PC-9 (cell line): ENCODE results near the gene KLHL36. TPM values are rescaled to one million over a fixed set of nuclear protein-coding genes. Genes with fewer than 3 reads are reported as not detected.

Source experiments
- Bru-seq: library from RNA; stranded (reverse); fragments of 400-500 nt; gene quantifications from one replicate; lab custom pipeline; 2021; lab: Mats Ljungman, UMichigan
- BruChase-seq, 2 experiments: library from RNA; stranded (reverse); fragments of 400-500 nt; gene quantifications; one replicate each; lab custom pipeline; 2021; lab: Mats Ljungman, UMichigan
- BruUV-seq: library from RNA; stranded (reverse); fragments of 400-500 nt; replicated peaks from 2 replicates; lab custom pipeline; 2021; lab: Mats Ljungman, UMichigan
- CTCF ChIA-PET: fragments of 300-600 bp; sonication (Branson Sonifier 250); formaldehyde crosslinking; loops from one replicate; lab custom pipeline; 2022; ENCODE audit warnings: antibody characterized with exemption; lab: Charles Lee
- POLR2A ChIA-PET: fragments of 300-600 bp; sonication (Branson Sonifier 250); formaldehyde crosslinking; loops from one replicate; lab custom pipeline; 2022; ENCODE audit warnings: antibody characterized with exemption; ENCODE audit not compliant: unreplicated experiment; lab: Charles Lee
- DNase-seq, 2 experiments: peaks; one replicate each; pipeline versions ENCODE4 v3.0.0 to v3.0.0-alpha.2; 2015 to 2022; ENCODE audit warnings: mixed read lengths in 1 of 2
- H2AFZ ChIP-seq: fragments of 200-600 bp; sonication (generic); 2 replicates; pipeline ENCODE4 v1.8.1; 2017; ENCODE audit warnings: antibody characterized with exemption
- H3F3A ChIP-seq: fragments of 200-600 bp; sonication (generic); 2 replicates; pipeline ENCODE4 v1.8.1; 2017; ENCODE audit warnings: antibody characterized with exemption, mild to moderate bottlenecking, low read depth; ENCODE audit not compliant: insufficient read depth
- H3K27ac ChIP-seq: fragments of 200-600 bp; sonication (generic); 2 replicates; pipeline ENCODE4 v1.6.1; 2016; ENCODE audit warnings: mixed run types
- H3K27me3 ChIP-seq: fragments of 200-600 bp; sonication (generic); 2 replicates; pipeline ENCODE4 v1.6.1; 2016; ENCODE audit warnings: low read depth, mixed run types; ENCODE audit not compliant: insufficient read depth
- H3K36me3 ChIP-seq: fragments of 200-600 bp; sonication (generic); 2 replicates; pipeline ENCODE4 v1.6.1; 2016; ENCODE audit warnings: low read depth, mixed run types
- H3K4me1 ChIP-seq: fragments of 200-600 bp; sonication (generic); replicated peaks from 2 replicates; pipeline ENCODE4 v1.6.1; 2016; ENCODE audit warnings: mixed run types; ENCODE audit not compliant: insufficient read depth
- H3K4me2 ChIP-seq: fragments of 200-600 bp; sonication (generic); 2 replicates; pipeline ENCODE4 v1.6.1; 2017; ENCODE audit warnings: mixed run types
- H3K4me3 ChIP-seq: fragments of 200-600 bp; sonication (generic); 2 replicates; pipeline ENCODE4 v1.6.1; 2016; ENCODE audit warnings: mixed run types
- H3K79me2 ChIP-seq: fragments of 200-600 bp; sonication (generic); 2 replicates; pipeline ENCODE4 v1.6.1; 2017; ENCODE audit warnings: low read depth, mixed run types
- H3K9me2 ChIP-seq: fragments of 200-600 bp; sonication (generic); 2 replicates; pipeline ENCODE4 v1.8.1; 2017; ENCODE audit warnings: mild to moderate bottlenecking; ENCODE audit not compliant: insufficient read depth
- H3K9me3 ChIP-seq: fragments of 200-600 bp; sonication (generic); 2 replicates; pipeline ENCODE4 v1.8.1; 2016; ENCODE audit warnings: low read depth; ENCODE audit not compliant: insufficient read depth
- H4K20me1 ChIP-seq: fragments of 200-600 bp; sonication (generic); 2 replicates; pipeline ENCODE4 v1.8.1; 2017; ENCODE audit not compliant: insufficient read depth
- CTCF ChIP-seq: fragments of 200-600 bp; sonication (generic); conservative IDR thresholded peaks from 2 replicates; pipeline ENCODE4 v1.6.1; 2017; ENCODE audit warnings: mixed run types, antibody characterized with exemption, mild to moderate bottlenecking, moderate library complexity
- EZH2 ChIP-seq: fragments of 200-600 bp; sonication (generic); IDR thresholded peaks from 2 replicates; pipeline ENCODE4 v1.8.0; 2017; ENCODE audit warnings: antibody characterized with exemption, low read depth
- intact Hi-C: fragments of 100-400 bp; cut with micrococcal nuclease; formaldehyde crosslinking; loops from one replicate; pipeline ENCODE4 v1.10.0; 2022; ENCODE audit not compliant: unreplicated experiment
- long read RNA-seq: library from polyadenylated mRNA; stranded (forward); transcript quantifications from one replicate; pipeline ENCODE4 v2.0.0, GENCODE V29; 2022
- total RNA-seq: library from RNA; stranded (reverse); gene quantifications from 2 replicates; pipeline ENCODE4 v1.2.3, GENCODE V29; 2021

Gene KLHL36
- total RNA-seq = 73.8 and 81.9 TPM in 2 replicates
- percentile 70 among the genes with signal in this experiment for Bru-seq, nascent RNA
- percentile 76 among the genes with signal in this experiment for BruChase-seq, experiment 1, labeled RNA remaining after a 2-hour chase
- BruChase-seq, experiment 2, labeled RNA remaining after a 6-hour chase = percentile 79 among the genes with signal in this experiment
- long read RNA-seq, full-length matches to known transcripts = 21 of 70 reads
- long read RNA-seq, partial matches to known transcripts = 29 of 70 reads
- long read RNA-seq, other reads (novel, unspliced or antisense) = 20 of 70 reads

GRCh38 chr16:84647828-84648594 is at the start of gene KLHL36:
Gene KLHL36 (plus strand): TSS chr16:84648511. CDS start chr16:84650868, 2,357 bp downstream.
- peaks cover 32% of the 10 kb centered on the region for H3K79me2 ChIP-seq
- BruUV-seq = no TSS peak

GRCh38 chr16:84599521-84600202 is 48.6 kb upstream of the KLHL36 start:
- H3K4me3 ChIP-seq = no peak overlapping the region
- H3K79me2 ChIP-seq = peaks cover 91% of the 10 kb centered on the region
- no TSS peak for BruUV-seq
- ChIA-PET POLR2A (interaction anchor here (0.5 to 0.6 kb wide), 2 partner anchors 84 to 86 kb away, joined by 3 to 9 read pairs; no protein-coding TSS in a partner anchor), CTCF (no interaction called here)
- peaks cover 20% of the 10 kb centered on the region; the same call in 1 of the 2 replicates for H3F3A ChIP-seq
- H4K20me1 ChIP-seq = peaks cover 88% of the 10 kb centered on the region
- intact Hi-C loops = loop anchor here (5.0 kb wide), 1 partner anchor 67 kb away; no protein-coding TSS in a partner anchor
- H3K27me3 ChIP-seq = no peaks in the 10 kb centered on the region
- DNase-seq = no peak
- H3K36me3 ChIP-seq = peaks cover 12% of the 10 kb centered on the region; the same call in 1 of the 2 replicates
- peaks cover 16% of the 10 kb centered on the region; the same call in 1 of the 2 replicates for H3K4me1 ChIP-seq
- H3K9me2 ChIP-seq = no peaks in the 10 kb centered on the region
- no peak for TF ChIP-seq EZH2
- no peak for TF ChIP-seq CTCF
- no peak overlapping the region for H3K4me2 ChIP-seq
- no peaks in the 10 kb centered on the region for H3K9me3 ChIP-seq
- no peak overlapping the region for H2AFZ ChIP-seq
- H3K27ac ChIP-seq = no peak overlapping the region; the same call in 1 of the 2 replicates

More at GRCh38 chr16:84647828-84648594, at the start of gene KLHL36:
- Histone ChIP-seq H3K36me3 (no peaks in the 10 kb centered on the region), H2AFZ (peak within 1 kb of the TSS; percentile 87), H3K4me1 (peaks cover 18% of the 10 kb centered on the region), H3K4me2 (peak within 1 kb of the TSS; percentile 98), H3K4me3 (peak within 1 kb of the TSS; percentile 98), H3K27me3 (no peaks in the 10 kb centered on the region), H4K20me1 (peaks cover 8% of the 10 kb centered on the region; the same call in 1 of the 2 replicates), H3F3A (0 out of 2 replicates have a peak, but pooled peaks cover 8% of the 10 kb centered on the region), H3K9me2 (no peaks in the 10 kb centered on the region), H3K9me3 (no peaks in the 10 kb centered on the region), H3K27ac (no peak within 1 kb of the TSS)
- DNase-seq = peak in 1 of 2 experiments; percentile 57
- intact Hi-C loops = no loop called here
- TF ChIP-seq CTCF (no peak), EZH2 (no peak)
- CTCF ChIA-PET = no interaction called here
- POLR2A ChIA-PET = interaction anchor here (0.6 kb wide), 1 partner anchor 294 kb away, joined by 3 read pairs; no protein-coding TSS in a partner anchor
